Body of pancreas (tissue), 4 donors: Measurements from ENCODE around the gene NUDT7. TPM values are rescaled to one million over a fixed set of nuclear protein-coding genes. Genes with fewer than 3 reads are reported as not detected.
A peak's percentile ranks its signal among the peaks of the same experiment; 100 is the strongest.

ENCODE experiments used
- ATAC-seq: fragments of 150-250 bp; one replicate; pipeline ENCODE4 v1.9.1; 2016
- DNase-seq, 4 donors: peaks; one replicate each; pipeline ENCODE4 v3.0.0-alpha.2; 2019
- H3K27ac ChIP-seq, 4 donors: fragments of 200-600 bp; sonication (generic); 1 replicate in 3 of 4; 2 replicates in 1 of 4; pipeline versions ENCODE4 v1.5.1 to v1.6.1; 2016 to 2019; ENCODE audit warnings: mild to moderate bottlenecking in 1 of 4, mixed read lengths in 1 of 4, moderate library complexity in 1 of 4
- H3K27me3 ChIP-seq, 2 donors: fragments of 200-600 bp; sonication (generic); one replicate each; pipeline ENCODE4 v1.6.0; 2016; ENCODE audit warnings: mild to moderate bottlenecking in 1 of 2
- H3K36me3 ChIP-seq, 2 donors: fragments of 200-600 bp; sonication (generic); replicated peaks in 1 of 2; 2 replicates each; pipeline ENCODE4 v1.5.1; 2016; ENCODE audit warnings: low read depth in 2 of 2; ENCODE audit not compliant: insufficient read depth in 1 of 2
- H3K4me1 ChIP-seq: fragments of 200-600 bp; sonication (generic); one replicate; pipeline ENCODE4 v1.6.0; 2016
- H3K4me3 ChIP-seq, 2 donors: fragments of 200-600 bp; sonication (generic); 1 replicate in 1 of 2; 2 replicates in 1 of 2; pipeline ENCODE4 v1.5.1; 2016 to 2019
- H3K9me3 ChIP-seq, 3 donors: fragments of 200-600 bp; sonication (generic); 1 replicate in 2 of 3; 2 replicates in 1 of 3; pipeline ENCODE4 v1.5.1; 2016
- CTCF ChIP-seq, 7 experiments: fragments of 450-650 bp in 4 of 7; fragments of 200-600 bp in 3 of 7; sonication (generic) in 3 of 7; IDR thresholded peaks; one replicate each; pipeline ENCODE4 v1.5.1; 2016 to 2019; ENCODE audit warnings: antibody characterized with exemption in 7 of 7
- POLR2A ChIP-seq, 3 donors: fragments of 450-650 bp; IDR thresholded peaks; one replicate each; pipeline ENCODE4 v1.6.1; 2016; ENCODE audit warnings: antibody characterized with exemption in 3 of 3, mild to moderate bottlenecking in 2 of 3
- WGBS, 2 donors: methylation state at CpG; one replicate each; pipeline ENCODE4 v1.1.5; 2017; 5-methylcytosine and 5-hydroxymethylcytosine counted together
- intact Hi-C: fragments of 100-400 bp; cut with DNase I; formaldehyde crosslinking; loops from one replicate; pipeline ENCODE4 v1.15.1; 2023
- total RNA-seq, 2 donors: library from RNA; depleted of rRNA; stranded (reverse); fragments of >200 nt; gene quantifications; one replicate each; pipeline ENCODE4 v1.1.0, GENCODE V29; 2016

Gene NUDT7
- total RNA-seq, 2 donors from 2014 or later: 5.2 to 9.2 TPM

GRCh38 chr16:77696149-77696548 lies 26.2 kb upstream of the NUDT7 start:
- no peaks in the 10 kb centered on the region for H3K27me3 ChIP-seq
- TF ChIP-seq POLR2A (IDR thresholded peaks at IDR 0.05): no peak
- no peak for TF ChIP-seq CTCF (IDR thresholded peaks at IDR 0.05)
- H3K9me3 ChIP-seq: no peaks in the 10 kb centered on the region
- intact Hi-C loops: no loop called here
- ATAC-seq (no peak), DNase-seq (no peak)
- H3K36me3 ChIP-seq: no peaks in the 10 kb centered on the region
- no peak overlapping the region for H3K27ac ChIP-seq
- no peaks in the 10 kb centered on the region for H3K4me1 ChIP-seq
- no peak overlapping the region for H3K4me3 ChIP-seq

GRCh38 chr16:77700846-77701245 lies 21.5 kb upstream of the NUDT7 start:
- DNase-seq (no peak), ATAC-seq (no peak)
- Histone ChIP-seq H3K27ac (no peak overlapping the region), H3K4me1 (no peaks in the 10 kb centered on the region), H3K36me3 (no peaks in the 10 kb centered on the region), H3K4me3 (no peak overlapping the region), H3K9me3 (no peaks in the 10 kb centered on the region), H3K27me3 (no peaks in the 10 kb centered on the region)
- intact Hi-C loops: no loop called here
- TF ChIP-seq CTCF (IDR thresholded peaks at IDR 0.05) (no peak), POLR2A (IDR thresholded peaks at IDR 0.05) (no peak)
- 85 to 96% methylated on average over 1 of the region's 1 CpG for WGBS, 2 donors

- WGBS, 2 donors: 67 to 70% methylated on average over 4 of the region's 4 CpGs
- intact Hi-C loops: no loop called here
- no peak for TF ChIP-seq CTCF (IDR thresholded peaks at IDR 0.05)
- no peak for TF ChIP-seq POLR2A (IDR thresholded peaks at IDR 0.05)
These were observed 17.0 kb upstream of the NUDT7 start for GRCh38 chr16:77705351-77705750.

GRCh38 chr16:77711179-77711578 lies 11.1 kb upstream of the NUDT7 start:
- Histone ChIP-seq H3K36me3 (no peaks in the 10 kb centered on the region), H3K4me3 (no peak overlapping the region), H3K27me3 (no peaks in the 10 kb centered on the region), H3K4me1 (no peaks in the 10 kb centered on the region), H3K27ac (no peak overlapping the region), H3K9me3 (no peaks in the 10 kb centered on the region)
- DNase-seq: no peak
- WGBS, 2 donors: 68 to 72% methylated on average over 1 of the region's 1 CpG
- ATAC-seq: no peak
- intact Hi-C loops: no loop called here
- no peak for TF ChIP-seq POLR2A (IDR thresholded peaks at IDR 0.05)
- no peak for TF ChIP-seq CTCF (IDR thresholded peaks at IDR 0.05)

More at GRCh38 chr16:77705351-77705750, 17.0 kb upstream of the NUDT7 start:
- no peaks in the 10 kb centered on the region for H3K4me1 ChIP-seq
- no peaks in the 10 kb centered on the region for H3K27me3 ChIP-seq
- DNase-seq: no peak
- H3K27ac ChIP-seq: no peak overlapping the region
- ATAC-seq: no peak
- no peaks in the 10 kb centered on the region for H3K9me3 ChIP-seq
- H3K4me3 ChIP-seq: no peak overlapping the region
- no peaks in the 10 kb centered on the region for H3K36me3 ChIP-seq

- 25 to 48% methylated on average over 5 of the region's 5 CpGs for WGBS, 2 donors
- ATAC-seq (no peak), DNase-seq (peak in 2 of 4 donors; percentile 13 to 26)
- no peak overlapping the region for H3K27ac ChIP-seq
- H3K9me3 ChIP-seq: no peaks in the 10 kb centered on the region
- no peaks in the 10 kb centered on the region for H3K36me3 ChIP-seq
- H3K27me3 ChIP-seq: no peaks in the 10 kb centered on the region
- no peak for TF ChIP-seq CTCF (IDR thresholded peaks at IDR 0.05)
- no peak for TF ChIP-seq POLR2A (IDR thresholded peaks at IDR 0.05)
- intact Hi-C loops: no loop called here
- H3K4me3 ChIP-seq: no peak overlapping the region
- H3K4me1 ChIP-seq: no peaks in the 10 kb centered on the region
These were observed 10.5 kb upstream of the NUDT7 start for GRCh38 chr16:77711775-77712174.
